Uterus (tissue), 4 donors: ENCODE results near the gene IRS2. TPM values are rescaled to one million over a fixed set of nuclear protein-coding genes. Genes with fewer than 3 reads are reported as not detected.
A peak's percentile ranks its signal among the peaks of the same experiment; 100 is the strongest.

Experiments
- DNase-seq, 2 donors: peaks; one replicate each; pipeline ENCODE4 v3.0.0-alpha.2; 2019 to 2020
- H3K27ac ChIP-seq, 2 donors: fragments of 200-600 bp; sonication (generic); 1 replicate in 1 of 2; 2 replicates in 1 of 2; pipeline ENCODE4 v1.5.1; 2016 to 2018
- H3K27me3 ChIP-seq, 2 donors: fragments of 200-600 bp; sonication (generic); one replicate each; pipeline ENCODE4 v1.5.1; 2018 to 2019; ENCODE audit warnings: control low read depth in 1 of 2
- H3K36me3 ChIP-seq, 2 donors: fragments of 200-600 bp; sonication (generic); one replicate each; pipeline ENCODE4 v1.5.1; 2019; ENCODE audit warnings: control low read depth in 1 of 2
- H3K4me1 ChIP-seq, 2 donors: fragments of 200-600 bp; sonication (generic); one replicate each; pipeline ENCODE4 v1.5.1; 2018 to 2019; ENCODE audit warnings: control low read depth in 1 of 2
- H3K4me3 ChIP-seq, 2 donors: fragments of 200-600 bp; sonication (generic); 1 replicate in 1 of 2; 2 replicates in 1 of 2; pipeline ENCODE4 v1.5.1; 2018 to 2019; ENCODE audit warnings: mild to moderate bottlenecking in 1 of 2
- H3K9me3 ChIP-seq, 2 donors: fragments of 200-600 bp; sonication (generic); one replicate each; pipeline ENCODE4 v1.5.1; 2019; ENCODE audit warnings: control low read depth in 1 of 2
- POLR2A ChIP-seq, 2 donors: fragments of 450-650 bp; IDR thresholded peaks; one replicate each; pipeline ENCODE4 v1.6.1; 2016; ENCODE audit warnings: antibody characterized with exemption in 2 of 2, mild to moderate bottlenecking in 1 of 2, moderate library complexity in 1 of 2
- intact Hi-C: fragments of 100-400 bp; cut with DNase I; formaldehyde crosslinking; loops from one replicate; pipeline ENCODE4 v1.15.1; 2023; ENCODE audit warnings: low total_unique reads
- total RNA-seq, 4 donors: library from RNA; depleted of rRNA in 3 of 4; stranded (reverse); fragments of >200 nt in 3 of 4; gene quantifications; one replicate each; pipeline versions ENCODE4 v1.1.0 to v1.2.4, GENCODE V29; 2014 to 2023
- TF ChIP-seq, protein P1 (sequence below), 4 experiments: fragments of 200-600 bp in 2 of 4; fragments of 450-650 bp in 2 of 4; sonication (generic) in 2 of 4; IDR thresholded peaks; one replicate each; pipeline ENCODE4 v1.5.1; 2016 to 2019; ENCODE audit warnings: antibody characterized with exemption in 4 of 4, mild to moderate bottlenecking in 2 of 4, moderate library complexity in 1 of 4
- donor health status: DM: yes; HTN: yes; CAD: no.

The IRS2 gene
- total RNA-seq, 4 donors from 2014 or later, result 6.5 to 20.3 (median 11.7) TPM

DNA sequence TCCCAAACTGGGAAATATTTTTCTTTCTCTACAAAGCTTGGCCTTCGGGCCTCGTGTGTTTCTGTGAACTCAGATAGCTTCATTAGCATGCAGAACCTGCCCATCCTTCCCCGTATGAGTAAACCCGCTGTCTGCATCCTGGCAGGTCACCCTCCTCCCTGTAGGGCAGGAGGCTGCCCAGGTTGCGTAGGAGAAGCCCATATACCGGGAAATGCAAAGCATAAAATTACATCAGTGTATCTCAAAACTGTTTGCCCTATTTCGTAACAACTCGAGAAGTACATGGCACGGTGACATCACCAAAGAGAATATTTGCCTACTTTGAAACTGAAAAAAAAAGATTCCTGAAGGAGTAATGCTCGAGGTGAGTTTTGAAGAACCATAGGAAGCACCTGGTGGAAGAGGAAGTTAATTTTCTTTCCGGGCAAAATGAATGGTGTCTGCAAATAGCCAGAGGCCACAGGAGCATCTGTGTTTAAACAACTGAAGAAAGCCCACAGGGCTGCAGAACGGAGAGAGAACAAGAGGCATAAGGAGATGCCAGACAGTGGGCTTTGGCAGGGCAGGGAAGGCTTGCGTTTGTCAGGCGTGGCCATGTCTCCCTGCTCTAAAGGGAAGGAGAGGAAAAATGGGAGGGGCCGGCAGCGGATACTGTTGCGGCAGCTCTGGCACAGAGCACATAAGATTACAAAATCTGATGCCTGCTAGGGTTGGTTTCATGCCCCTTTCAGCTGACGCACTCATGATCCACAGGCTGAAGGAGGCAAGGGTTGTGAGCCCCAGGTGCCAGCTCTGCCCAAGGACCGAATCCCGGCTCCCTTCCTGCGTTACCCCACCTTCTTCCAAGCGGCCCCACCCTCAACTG, 81.4 kb downstream of the IRS2 start:
- DNase-seq, result peak in 1 of 2 donors; percentile 26
- intact Hi-C loops, result no loop called here
- no peaks in the 10 kb centered on the region for H3K36me3 ChIP-seq
- H3K27me3 ChIP-seq, result no peaks in the 10 kb centered on the region
- no peaks in the 10 kb centered on the region for H3K9me3 ChIP-seq
- TF ChIP-seq, protein P1, sequence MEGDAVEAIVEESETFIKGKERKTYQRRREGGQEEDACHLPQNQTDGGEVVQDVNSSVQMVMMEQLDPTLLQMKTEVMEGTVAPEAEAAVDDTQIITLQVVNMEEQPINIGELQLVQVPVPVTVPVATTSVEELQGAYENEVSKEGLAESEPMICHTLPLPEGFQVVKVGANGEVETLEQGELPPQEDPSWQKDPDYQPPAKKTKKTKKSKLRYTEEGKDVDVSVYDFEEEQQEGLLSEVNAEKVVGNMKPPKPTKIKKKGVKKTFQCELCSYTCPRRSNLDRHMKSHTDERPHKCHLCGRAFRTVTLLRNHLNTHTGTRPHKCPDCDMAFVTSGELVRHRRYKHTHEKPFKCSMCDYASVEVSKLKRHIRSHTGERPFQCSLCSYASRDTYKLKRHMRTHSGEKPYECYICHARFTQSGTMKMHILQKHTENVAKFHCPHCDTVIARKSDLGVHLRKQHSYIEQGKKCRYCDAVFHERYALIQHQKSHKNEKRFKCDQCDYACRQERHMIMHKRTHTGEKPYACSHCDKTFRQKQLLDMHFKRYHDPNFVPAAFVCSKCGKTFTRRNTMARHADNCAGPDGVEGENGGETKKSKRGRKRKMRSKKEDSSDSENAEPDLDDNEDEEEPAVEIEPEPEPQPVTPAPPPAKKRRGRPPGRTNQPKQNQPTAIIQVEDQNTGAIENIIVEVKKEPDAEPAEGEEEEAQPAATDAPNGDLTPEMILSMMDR (IDR thresholded peaks at IDR 0.05), result no peak
- TF ChIP-seq POLR2A (IDR thresholded peaks at IDR 0.05), result no peak
- H3K27ac ChIP-seq, result no peak overlapping the region
- H3K4me3 ChIP-seq, result no peak overlapping the region
- H3K4me1 ChIP-seq, result no peaks in the 10 kb centered on the region

DNA sequence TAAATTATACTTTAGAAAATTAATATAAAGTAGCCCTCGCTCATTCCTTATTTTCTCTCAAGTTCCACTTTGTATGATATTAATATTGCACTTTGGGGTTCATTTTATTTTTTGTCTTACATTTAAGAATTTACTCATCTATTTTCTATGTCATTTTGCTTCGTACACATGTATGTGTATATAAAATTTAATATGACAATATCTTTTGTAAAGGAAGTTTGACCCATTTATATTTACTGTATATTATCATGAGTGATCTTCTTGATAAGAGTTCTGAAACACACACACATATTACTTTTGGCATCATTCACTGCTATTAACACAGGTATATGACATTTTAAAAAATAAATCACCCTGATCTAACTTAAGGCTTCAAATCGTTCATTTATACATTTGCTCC, 83.1 kb downstream of the IRS2 start:
- DNase-seq, result no peak
- no peak overlapping the region for H3K4me3 ChIP-seq
- H3K4me1 ChIP-seq, result no peaks in the 10 kb centered on the region
- TF ChIP-seq, protein P1 (IDR thresholded peaks at IDR 0.05), result no peak
- intact Hi-C loops, result no loop called here
- H3K36me3 ChIP-seq, result no peaks in the 10 kb centered on the region
- no peaks in the 10 kb centered on the region for H3K27me3 ChIP-seq
- H3K9me3 ChIP-seq, result no peaks in the 10 kb centered on the region
- H3K27ac ChIP-seq, result no peak overlapping the region
